ENCODE measurements around the gene WWOX.

The WWOX gene

GRCh38 chr16:78091419-78091818 lies 8.0 kb upstream of the WWOX start:
- Histone ChIP-seq H2BK120ac (ENCODE audit: low read depth, low read length) (no peak overlapping the region), H3K27me3 (ENCODE audit: insufficient read depth, low read length, poor library complexity) (no peaks in the 10 kb centered on the region), H2BK5ac (ENCODE audit: low read length) (no peak overlapping the region), H4K8ac (ENCODE audit: low read depth, low read length) (no peak overlapping the region), H2AK5ac (ENCODE audit: low read length) (no peak overlapping the region), H3K27ac (ENCODE audit: low read depth, low read length) (no peak overlapping the region), H3K36me3 (ENCODE audit: control insufficient read depth, insufficient read depth, low read length) (no peaks in the 10 kb centered on the region), H3K4ac (ENCODE audit: low read depth, low read length) (no peak overlapping the region), H3K4me2 (ENCODE audit: low read length) (no peak overlapping the region), H3K79me1 (ENCODE audit: low read length) (no peaks in the 10 kb centered on the region), H3K56ac (ENCODE audit: low read length) (no peak overlapping the region), H2BK15ac (replicated peaks; ENCODE audit: low read depth) (no peak overlapping the region), H3K9ac (ENCODE audit: low read length) (no peak overlapping the region), H3K18ac (ENCODE audit: low read length) (no peak overlapping the region), H3K4me3 (ENCODE audit: low read length) (no peak overlapping the region), H3K79me2 (ENCODE audit: control insufficient read depth, insufficient read depth, low read length) (no peaks in the 10 kb centered on the region), H3K4me1 (ENCODE audit: control insufficient read depth, low read depth, low read length) (no peaks in the 10 kb centered on the region), H4K5ac (ENCODE audit: low read length) (no peak overlapping the region), H3K23ac (ENCODE audit: low read length) (no peak overlapping the region)
- WGBS (ENCODE audit: extremely low coverage, insufficient coverage, low lambda C conversion rate): no CpG with 5 or more reads among the region's 1 CpG
- peak; percentile 22 for DNase-seq

GRCh38 chr16:78092758-78093157 lies 6.7 kb upstream of the WWOX start:
- Histone ChIP-seq H2BK15ac (replicated peaks; ENCODE audit: low read depth) (no peak overlapping the region), H3K4me3 (ENCODE audit: low read length) (no peak overlapping the region), H3K4me1 (ENCODE audit: control insufficient read depth, low read depth, low read length) (no peaks in the 10 kb centered on the region), H4K8ac (ENCODE audit: low read depth, low read length) (no peak overlapping the region), H3K23ac (ENCODE audit: low read length) (no peak overlapping the region), H3K27me3 (ENCODE audit: insufficient read depth, low read length, poor library complexity) (no peaks in the 10 kb centered on the region), H3K9ac (ENCODE audit: low read length) (no peak overlapping the region), H3K27ac (ENCODE audit: low read depth, low read length) (no peak overlapping the region), H2BK120ac (ENCODE audit: low read depth, low read length) (no peak overlapping the region), H3K18ac (ENCODE audit: low read length) (no peak overlapping the region), H2BK5ac (ENCODE audit: low read length) (no peak overlapping the region), H3K4me2 (ENCODE audit: low read length) (no peak overlapping the region), H3K36me3 (ENCODE audit: control insufficient read depth, insufficient read depth, low read length) (no peaks in the 10 kb centered on the region), H3K4ac (ENCODE audit: low read depth, low read length) (no peak overlapping the region), H4K5ac (ENCODE audit: low read length) (no peak overlapping the region), H3K79me2 (ENCODE audit: control insufficient read depth, insufficient read depth, low read length) (no peaks in the 10 kb centered on the region), H3K56ac (ENCODE audit: low read length) (no peak overlapping the region), H3K79me1 (ENCODE audit: low read length) (no peaks in the 10 kb centered on the region), H2AK5ac (ENCODE audit: low read length) (no peak overlapping the region)
- DNase-seq: no peak
- no CpG with 5 or more reads among the region's 7 CpGs for WGBS (ENCODE audit: extremely low coverage, insufficient coverage, low lambda C conversion rate)

- Histone ChIP-seq H3K23ac (ENCODE audit: low read length) (no peak overlapping the region), H3K27me3 (ENCODE audit: insufficient read depth, low read length, poor library complexity) (no peaks in the 10 kb centered on the region), H3K79me1 (ENCODE audit: low read length) (no peaks in the 10 kb centered on the region), H2BK120ac (ENCODE audit: low read depth, low read length) (no peak overlapping the region), H3K4me1 (ENCODE audit: control insufficient read depth, low read depth, low read length) (no peaks in the 10 kb centered on the region), H3K56ac (ENCODE audit: low read length) (no peak overlapping the region), H3K4ac (ENCODE audit: low read depth, low read length) (no peak overlapping the region), H3K79me2 (ENCODE audit: control insufficient read depth, insufficient read depth, low read length) (no peaks in the 10 kb centered on the region), H2BK5ac (ENCODE audit: low read length) (no peak overlapping the region), H2AK5ac (ENCODE audit: low read length) (no peak overlapping the region), H3K4me3 (ENCODE audit: low read length) (no peak overlapping the region), H3K4me2 (ENCODE audit: low read length) (no peak overlapping the region), H2BK15ac (replicated peaks; ENCODE audit: low read depth) (no peak overlapping the region), H3K18ac (ENCODE audit: low read length) (no peak overlapping the region), H3K9ac (ENCODE audit: low read length) (no peak overlapping the region), H4K8ac (ENCODE audit: low read depth, low read length) (no peak overlapping the region), H3K36me3 (ENCODE audit: control insufficient read depth, insufficient read depth, low read length) (no peaks in the 10 kb centered on the region), H4K5ac (ENCODE audit: low read length) (no peak overlapping the region), H3K27ac (ENCODE audit: low read depth, low read length) (no peak overlapping the region)
- no peak for DNase-seq
- no CpG with 5 or more reads among the region's 3 CpGs for WGBS (ENCODE audit: extremely low coverage, insufficient coverage, low lambda C conversion rate)
These were observed 5.3 kb upstream of the WWOX start for GRCh38 chr16:78094166-78094565.

DNA sequence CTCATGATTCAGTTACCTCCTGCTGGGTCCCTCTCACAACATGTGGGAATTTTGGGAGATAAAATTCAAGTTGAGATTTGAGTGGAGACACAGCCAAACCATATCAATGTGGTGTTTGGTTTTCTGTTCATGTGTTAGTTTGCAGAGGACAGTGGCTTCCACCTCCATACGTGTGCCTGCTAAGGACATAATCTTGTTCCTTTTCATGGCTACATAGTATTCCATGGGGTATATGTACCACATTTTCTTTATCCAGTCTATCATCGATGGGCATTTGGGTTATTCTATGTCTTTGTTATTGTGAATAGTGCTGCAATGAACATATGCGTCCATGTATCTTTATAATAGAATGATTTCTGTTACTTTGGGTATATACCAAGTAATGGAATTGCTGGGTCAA lies 4.5 kb upstream of the WWOX start:
- H3K4me1 ChIP-seq (ENCODE audit: control insufficient read depth, low read depth, low read length): no peaks in the 10 kb centered on the region
- no peaks in the 10 kb centered on the region for H3K79me1 ChIP-seq (ENCODE audit: low read length)
- no peak overlapping the region for H4K8ac ChIP-seq (ENCODE audit: low read depth, low read length)
- no peak overlapping the region for H3K9ac ChIP-seq (ENCODE audit: low read length)
- H3K4ac ChIP-seq (ENCODE audit: low read depth, low read length): no peak overlapping the region
- H3K18ac ChIP-seq (ENCODE audit: low read length): no peak overlapping the region
- H2BK5ac ChIP-seq (ENCODE audit: low read length): no peak overlapping the region
- no peak for DNase-seq
- no peak overlapping the region for H2BK15ac ChIP-seq (replicated peaks; ENCODE audit: low read depth)
- H3K56ac ChIP-seq (ENCODE audit: low read length): no peak overlapping the region
- H3K27me3 ChIP-seq (ENCODE audit: insufficient read depth, low read length, poor library complexity): no peaks in the 10 kb centered on the region
- H3K4me3 ChIP-seq (ENCODE audit: low read length): no peak overlapping the region
- no peak overlapping the region for H2AK5ac ChIP-seq (ENCODE audit: low read length)
- H3K27ac ChIP-seq (ENCODE audit: low read depth, low read length): no peak overlapping the region
- H3K4me2 ChIP-seq (ENCODE audit: low read length): no peak overlapping the region
- H2BK120ac ChIP-seq (ENCODE audit: low read depth, low read length): no peak overlapping the region
- H3K36me3 ChIP-seq (ENCODE audit: control insufficient read depth, insufficient read depth, low read length): no peaks in the 10 kb centered on the region
- no peaks in the 10 kb centered on the region for H3K79me2 ChIP-seq (ENCODE audit: control insufficient read depth, insufficient read depth, low read length)
- H3K23ac ChIP-seq (ENCODE audit: low read length): no peak overlapping the region
- WGBS (ENCODE audit: extremely low coverage, insufficient coverage, low lambda C conversion rate): no CpG with 5 or more reads among the region's 3 CpGs
- no peak overlapping the region for H4K5ac ChIP-seq (ENCODE audit: low read length)

DNA sequence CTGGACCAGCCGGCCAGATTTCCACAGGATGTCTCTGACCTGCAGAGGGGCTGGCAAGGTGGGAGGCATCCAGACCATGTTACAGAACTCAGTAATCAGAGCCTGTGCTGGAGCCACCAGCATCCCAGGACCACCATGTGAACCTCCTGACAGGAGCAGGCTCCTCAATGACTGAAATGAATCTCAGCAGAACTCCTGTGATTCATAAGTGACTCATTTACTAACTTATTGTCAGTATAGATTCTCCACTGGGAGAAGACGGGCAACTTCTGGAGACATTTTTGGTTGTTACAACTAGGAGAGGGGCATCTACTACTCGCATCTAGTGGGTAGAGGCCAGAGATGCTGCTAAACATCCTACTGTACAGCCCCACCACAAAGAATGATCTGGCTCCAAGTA lies 3.1 kb upstream of the WWOX start:
- Histone ChIP-seq H3K4me1 (ENCODE audit: control insufficient read depth, low read depth, low read length) (no peaks in the 10 kb centered on the region), H3K4me3 (ENCODE audit: low read length) (no peak overlapping the region), H2BK120ac (ENCODE audit: low read depth, low read length) (no peak overlapping the region), H3K79me2 (ENCODE audit: control insufficient read depth, insufficient read depth, low read length) (no peaks in the 10 kb centered on the region), H3K9ac (ENCODE audit: low read length) (no peak overlapping the region), H4K8ac (ENCODE audit: low read depth, low read length) (no peak overlapping the region), H3K27ac (ENCODE audit: low read depth, low read length) (no peak overlapping the region), H3K4ac (ENCODE audit: low read depth, low read length) (no peak overlapping the region), H2AK5ac (ENCODE audit: low read length) (no peak overlapping the region), H3K23ac (ENCODE audit: low read length) (no peak overlapping the region), H3K4me2 (ENCODE audit: low read length) (no peak overlapping the region), H3K79me1 (ENCODE audit: low read length) (no peaks in the 10 kb centered on the region), H4K5ac (ENCODE audit: low read length) (no peak overlapping the region), H3K18ac (ENCODE audit: low read length) (no peak overlapping the region), H2BK5ac (ENCODE audit: low read length) (no peak overlapping the region), H3K36me3 (ENCODE audit: control insufficient read depth, insufficient read depth, low read length) (no peaks in the 10 kb centered on the region), H3K27me3 (ENCODE audit: insufficient read depth, low read length, poor library complexity) (no peaks in the 10 kb centered on the region), H3K56ac (ENCODE audit: low read length) (no peak overlapping the region), H2BK15ac (replicated peaks; ENCODE audit: low read depth) (no peak overlapping the region)
- no peak for DNase-seq
- WGBS (ENCODE audit: extremely low coverage, insufficient coverage, low lambda C conversion rate): no CpG with 5 or more reads among the region's 3 CpGs

DNA sequence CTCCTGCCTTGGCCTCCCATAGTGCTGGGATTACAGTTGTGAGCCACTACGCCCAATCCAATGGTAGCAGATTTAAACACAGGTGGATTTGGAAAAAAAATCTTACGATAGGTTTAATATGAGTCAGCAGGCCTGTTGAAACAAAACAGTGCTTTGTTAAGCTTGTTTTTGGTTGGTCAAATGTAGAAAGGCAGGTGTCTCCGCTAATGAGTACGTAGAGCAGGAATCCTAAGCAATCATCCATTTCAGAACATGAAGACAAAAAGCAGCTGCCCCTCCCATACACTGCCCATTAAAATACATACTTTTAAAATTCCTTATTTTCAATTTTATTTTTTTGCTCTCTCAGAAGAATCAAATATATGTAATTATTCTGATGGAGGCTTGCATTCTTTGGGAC lies 1.9 kb upstream of the WWOX start:
- H3K56ac ChIP-seq (ENCODE audit: low read length): no peak overlapping the region
- peaks cover 2% of the 10 kb centered on the region for H3K79me1 ChIP-seq (ENCODE audit: low read length)
- no peak for DNase-seq
- H3K36me3 ChIP-seq (ENCODE audit: control insufficient read depth, insufficient read depth, low read length): no peaks in the 10 kb centered on the region
- no peak overlapping the region for H3K4ac ChIP-seq (ENCODE audit: low read depth, low read length)
- H3K4me2 ChIP-seq (ENCODE audit: low read length): no peak overlapping the region
- H3K18ac ChIP-seq (ENCODE audit: low read length): no peak overlapping the region
- H4K5ac ChIP-seq (ENCODE audit: low read length): no peak overlapping the region
- no peak overlapping the region for H2AK5ac ChIP-seq (ENCODE audit: low read length)
- no peak overlapping the region for H3K4me3 ChIP-seq (ENCODE audit: low read length)
- H2BK5ac ChIP-seq (ENCODE audit: low read length): no peak overlapping the region
- H2BK15ac ChIP-seq (replicated peaks; ENCODE audit: low read depth): no peak overlapping the region
- H3K9ac ChIP-seq (ENCODE audit: low read length): no peak overlapping the region
- no peaks in the 10 kb centered on the region for H3K27me3 ChIP-seq (ENCODE audit: insufficient read depth, low read length, poor library complexity)
- no peaks in the 10 kb centered on the region for H3K4me1 ChIP-seq (ENCODE audit: control insufficient read depth, low read depth, low read length)
- no peak overlapping the region for H4K8ac ChIP-seq (ENCODE audit: low read depth, low read length)
- H3K23ac ChIP-seq (ENCODE audit: low read length): no peak overlapping the region
- no CpG with 5 or more reads among the region's 4 CpGs for WGBS (ENCODE audit: extremely low coverage, insufficient coverage, low lambda C conversion rate)
- H3K79me2 ChIP-seq (ENCODE audit: control insufficient read depth, insufficient read depth, low read length): no peaks in the 10 kb centered on the region
- H2BK120ac ChIP-seq (ENCODE audit: low read depth, low read length): no peak overlapping the region
- no peak overlapping the region for H3K27ac ChIP-seq (ENCODE audit: low read depth, low read length)

Data from mesendoderm (in vitro differentiated cells).